ENCODE results near the gene IL17D. TPM values are rescaled to one million over a fixed set of nuclear protein-coding genes. Genes with fewer than 3 reads are reported as not detected.
A peak's percentile ranks its signal among the peaks of the same experiment; 100 is the strongest.

The IL17D gene
- total and polyA plus RNA-seq, 2 donors (not counting 3 experiments of a cell fraction or from before 2014, with no cell fraction given) = 4.0 to 6.1 TPM

DNA sequence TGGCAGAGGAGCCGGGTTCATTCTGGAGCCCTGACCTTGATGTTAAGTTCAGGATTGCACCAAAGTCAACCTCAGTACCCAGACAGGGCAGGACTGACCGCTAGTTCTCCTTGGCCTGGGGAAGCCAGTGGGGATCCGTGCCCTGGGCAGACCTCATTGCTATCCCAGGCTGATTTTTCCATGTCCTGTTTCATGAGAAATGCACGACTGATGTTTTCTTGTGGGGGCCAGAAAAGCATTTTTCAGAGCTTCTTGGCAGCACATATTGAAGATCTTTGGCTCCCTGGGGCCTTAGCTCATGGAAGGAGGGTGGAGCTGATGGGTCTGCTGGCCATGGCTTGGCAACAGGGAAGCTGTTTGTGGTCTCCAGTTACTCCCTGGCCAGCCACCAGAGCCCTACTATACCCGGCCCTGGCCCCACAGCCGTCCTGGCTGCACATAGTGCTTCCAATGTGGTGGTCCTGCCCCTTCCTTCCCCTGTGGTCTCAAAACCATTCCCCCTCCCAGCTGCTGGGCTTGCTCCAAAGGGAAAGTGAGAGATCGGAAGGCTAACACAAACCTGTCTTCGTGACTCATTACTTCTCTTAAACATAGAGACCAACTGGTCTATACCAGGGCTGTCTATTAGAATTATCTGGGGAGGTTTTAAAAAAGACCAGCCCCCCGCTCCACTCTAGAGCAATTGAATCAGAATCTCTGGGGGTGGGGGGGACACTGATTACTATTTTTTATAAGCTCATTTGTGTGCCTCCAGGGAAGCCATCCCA is 11.2 kb downstream of the IL17D start:
- CTCF ChIA-PET = interaction anchor here (0.8 to 5.5 kb wide), 19 partner anchors 9 to 518 kb away, joined by 3 to 73 read pairs (median 4); partner anchors contain the start of genes EEF1AKMT1 and IL17D
- peak overlapping the region; percentile 13 for H3K4me2 ChIP-seq (ENCODE audit: insufficient read depth, low read length)
- no peak for TF ChIP-seq GATA2 (IDR thresholded peaks at IDR 0.05; ENCODE audit: insufficient read depth, insufficient read length, low read depth, low read length)
- TF ChIP-seq POLR2AphosphoS5 (IDR thresholded peaks at IDR 0.05; ENCODE audit: insufficient read depth, low read depth, low read length) = peak; percentile 39
- peak; percentile 44 for TF ChIP-seq FOS (IDR thresholded peaks at IDR 0.05; ENCODE audit: borderline replicate concordance, insufficient read depth, low read length)
- H3K36me3 ChIP-seq (ENCODE audit: control insufficient read depth in 2 of 2, extremely low read depth in 1 of 2, insufficient read depth in 2 of 2, low read length in 2 of 2) = no peaks in the 10 kb centered on the region
- H3K9me1 ChIP-seq (replicated peaks; ENCODE audit: control insufficient read depth, extremely low read depth, insufficient read depth, low read length) = no peaks in the 10 kb centered on the region
- H2AFZ ChIP-seq (ENCODE audit: low read depth, low read length) = peak overlapping the region; percentile 29
- H3K27me3 ChIP-seq (ENCODE audit: control insufficient read depth in 2 of 2, insufficient read depth in 2 of 2, low read length in 2 of 2) = no peaks in the 10 kb centered on the region
- dilution Hi-C loops (cut with MboI; ENCODE audit: extremely low pct_ligation_motif_present, low sequenced_read_pairs) = no loop called here
- H3K27ac ChIP-seq (ENCODE audit: insufficient read depth, low read depth, low read length) = peak overlapping the region; percentile 23
- intact Hi-C loops (cut with micrococcal nuclease) = loop anchor here (1.0 to 2.0 kb wide), 3 partner anchors 8 to 74 kb away; no protein-coding TSS in a partner anchor
- BruUV-seq (replicated peaks) = TSS peak; percentile 66
- H3K4me3 ChIP-seq (replicated peaks in 1 of 3; ENCODE audit: insufficient read depth in 1 of 3, low read depth in 1 of 3, low read length in 3 of 3) = no peak overlapping the region
- no peaks in the 10 kb centered on the region for H4K20me1 ChIP-seq (replicated peaks; ENCODE audit: control insufficient read depth, extremely low read depth, insufficient read depth, low read length)
- peaks cover 30% of the 10 kb centered on the region for H3K4me1 ChIP-seq (ENCODE audit: control insufficient read depth, extremely low read depth, insufficient read depth, low read length)
- no peaks in the 10 kb centered on the region for H3K79me2 ChIP-seq (ENCODE audit: control insufficient read depth, insufficient read depth, low read length)
- FAIRE-seq (peak; percentile 77), DNase-seq (ENCODE audit: low read depth, low spot score) (peak; percentile 91)
- POLR2A ChIA-PET = interaction anchor here (0.7 to 1.4 kb wide), 2 partner anchors 11 to 100 kb away, joined by 3 to 6 read pairs; partner anchors contain the start of gene IL17D
- no peaks in the 10 kb centered on the region for H3K9me3 ChIP-seq (replicated peaks; ENCODE audit: control insufficient read depth, insufficient read depth, low read length)
- H3K9ac ChIP-seq (replicated peaks; ENCODE audit: extremely low read depth, insufficient read depth, low read length) = no peak overlapping the region

GRCh38 chr13:20715330-20715712 is 11.8 kb downstream of the IL17D start:
- Histone ChIP-seq H3K4me1 (ENCODE audit: control insufficient read depth, extremely low read depth, insufficient read depth, low read length) (peaks cover 27% of the 10 kb centered on the region), H2AFZ (ENCODE audit: low read depth, low read length) (no peak overlapping the region), H4K20me1 (replicated peaks; ENCODE audit: control insufficient read depth, extremely low read depth, insufficient read depth, low read length) (no peaks in the 10 kb centered on the region), H3K9me3 (replicated peaks; ENCODE audit: control insufficient read depth, insufficient read depth, low read length) (no peaks in the 10 kb centered on the region), H3K9ac (replicated peaks; ENCODE audit: extremely low read depth, insufficient read depth, low read length) (no peak overlapping the region), H3K36me3 (ENCODE audit: control insufficient read depth in 2 of 2, extremely low read depth in 1 of 2, insufficient read depth in 2 of 2, low read length in 2 of 2) (no peaks in the 10 kb centered on the region), H3K4me2 (ENCODE audit: insufficient read depth, low read length) (no peak overlapping the region), H3K9me1 (replicated peaks; ENCODE audit: control insufficient read depth, extremely low read depth, insufficient read depth, low read length) (no peaks in the 10 kb centered on the region), H3K4me3 (replicated peaks in 1 of 3; ENCODE audit: insufficient read depth in 1 of 3, low read depth in 1 of 3, low read length in 3 of 3) (no peak overlapping the region), H3K79me2 (ENCODE audit: control insufficient read depth, insufficient read depth, low read length) (no peaks in the 10 kb centered on the region), H3K27me3 (ENCODE audit: control insufficient read depth in 2 of 2, insufficient read depth in 2 of 2, low read length in 2 of 2) (no peaks in the 10 kb centered on the region), H3K27ac (ENCODE audit: insufficient read depth, low read depth, low read length) (no peak overlapping the region)
- ChIA-PET CTCF (interaction anchor here (0.8 to 5.5 kb wide), 16 partner anchors 8 to 518 kb away, joined by 3 to 73 read pairs (median 4); partner anchors contain the start of genes EEF1AKMT1 and IL17D), POLR2A (interaction anchor here (1.4 kb wide), 1 partner anchor 100 kb away, joined by 6 read pairs; no protein-coding TSS in a partner anchor)
- no TSS peak for BruUV-seq (replicated peaks)
- no peak for TF ChIP-seq CTCF (IDR thresholded peaks at IDR 0.05; ENCODE audit: extremely low read depth in 1 of 2, insufficient read depth in 1 of 2, low read depth in 1 of 2, low read length in 2 of 2)
- no peak for TF ChIP-seq EZH2 (IDR thresholded peaks at IDR 0.05; ENCODE audit: borderline replicate concordance, low read depth, low read length, severe bottlenecking)
- TF ChIP-seq JUN (IDR thresholded peaks at IDR 0.05; ENCODE audit: borderline replicate concordance, insufficient read depth, insufficient read length, low read depth) = no peak
- no peak for TF ChIP-seq MAX (IDR thresholded peaks at IDR 0.05; ENCODE audit: insufficient read depth, insufficient read length)
- intact Hi-C loops (cut with micrococcal nuclease) (loop anchor here (2.0 kb wide), 2 partner anchors 53 to 73 kb away; no protein-coding TSS in a partner anchor), dilution Hi-C loops (cut with MboI; ENCODE audit: extremely low pct_ligation_motif_present, low sequenced_read_pairs) (no loop called here)
- FAIRE-seq = no peak
- no peak for DNase-seq (ENCODE audit: low read depth, low spot score)
